ENCODE data around the gene ECM2. TPM values are rescaled to one million over a fixed set of nuclear protein-coding genes. Genes with fewer than 3 reads are reported as not detected.
"Not testable (repeated sequence)": the region's sequence is repeated elsewhere in the genome, so short reads cannot be mapped to it uniquely, and the experiment has no call there.

Gene ECM2
- 8.2 TPM for total RNA-seq

DNA sequence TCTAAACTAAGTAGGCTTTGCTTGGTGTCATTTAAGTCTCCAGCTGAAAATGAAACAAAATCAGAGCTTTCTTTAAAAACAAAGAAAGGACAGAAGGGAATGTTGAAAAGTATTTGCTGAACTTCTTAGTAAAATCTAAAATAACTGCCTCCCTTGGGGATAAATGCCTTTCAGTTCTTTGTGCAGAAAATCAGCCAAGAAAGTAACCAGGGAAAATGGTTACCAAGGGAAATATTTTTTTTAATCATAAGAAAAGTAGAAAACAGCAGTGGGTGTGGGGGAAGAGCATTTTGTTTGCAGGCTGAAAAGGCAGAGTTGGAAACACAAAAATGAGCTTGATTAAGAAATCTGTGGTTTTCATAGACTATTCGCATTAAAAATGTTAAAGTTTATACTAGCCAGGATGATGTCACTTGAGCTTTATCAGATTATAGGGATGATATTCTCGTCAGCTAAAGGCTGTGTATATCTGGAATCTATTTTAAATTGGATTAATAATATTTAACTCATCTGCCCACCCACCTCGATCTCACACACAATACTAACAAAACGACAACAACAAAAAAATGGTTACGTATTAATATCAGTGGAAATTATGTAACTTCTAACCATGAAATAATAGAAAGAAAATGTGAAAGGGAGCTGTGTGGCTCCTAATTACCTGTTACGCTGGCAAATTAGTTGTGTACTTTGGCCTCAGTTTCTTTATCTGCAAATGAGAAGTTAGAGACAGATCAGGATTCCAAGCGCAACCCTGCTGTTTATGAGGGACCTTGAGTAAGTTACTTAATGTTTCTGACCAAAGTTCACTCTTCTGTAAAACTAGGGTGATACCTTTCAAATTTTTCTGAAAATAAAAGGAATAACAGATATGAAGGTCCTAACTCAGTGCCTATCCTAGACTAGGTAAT is at the start of gene ECM2:
Gene ECM2 (minus strand): TSS at position 51 of the 911 bp plus-strand sequence. CDS start 13,124 bp downstream, outside the sequence.
- no peak for DNase-seq (ENCODE audit: low spot score)

DNA sequence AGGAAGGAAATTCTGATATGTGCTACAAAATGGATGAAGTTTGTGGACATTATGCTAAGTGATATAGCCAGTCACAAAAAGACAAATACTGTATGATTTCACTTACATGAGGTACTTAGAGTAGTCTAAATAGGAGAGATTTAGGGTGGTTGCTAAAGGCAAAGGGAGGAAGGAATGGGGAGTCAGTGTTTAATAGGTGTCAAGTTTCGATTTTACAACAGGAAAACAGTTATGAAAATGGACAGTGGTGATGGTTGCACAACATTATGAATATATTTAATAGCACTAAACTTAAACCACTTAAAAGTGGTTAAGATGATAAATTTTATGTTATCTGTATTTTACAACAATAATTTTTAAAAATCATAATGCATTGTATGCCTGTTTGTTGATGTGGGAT is 40.4 kb upstream of the ECM2 start:
- DNase-seq (ENCODE audit: low spot score): no peak

GRCh38 chr9:92573612-92574011 is 37.8 kb upstream of the ECM2 start:
- not testable (repeated sequence) for DNase-seq (ENCODE audit: low spot score)

- DNase-seq (ENCODE audit: low spot score): not testable (repeated sequence)
Observed at GRCh38 chr9:92571871-92572270, 36.1 kb upstream of the ECM2 start.

GRCh38 chr9:92564982-92565381 is 29.2 kb upstream of the ECM2 start:
- DNase-seq (ENCODE audit: low spot score): no peak

GRCh38 chr9:92564504-92564903 is 28.7 kb upstream of the ECM2 start:
- no peak for DNase-seq (ENCODE audit: low spot score)

DNA sequence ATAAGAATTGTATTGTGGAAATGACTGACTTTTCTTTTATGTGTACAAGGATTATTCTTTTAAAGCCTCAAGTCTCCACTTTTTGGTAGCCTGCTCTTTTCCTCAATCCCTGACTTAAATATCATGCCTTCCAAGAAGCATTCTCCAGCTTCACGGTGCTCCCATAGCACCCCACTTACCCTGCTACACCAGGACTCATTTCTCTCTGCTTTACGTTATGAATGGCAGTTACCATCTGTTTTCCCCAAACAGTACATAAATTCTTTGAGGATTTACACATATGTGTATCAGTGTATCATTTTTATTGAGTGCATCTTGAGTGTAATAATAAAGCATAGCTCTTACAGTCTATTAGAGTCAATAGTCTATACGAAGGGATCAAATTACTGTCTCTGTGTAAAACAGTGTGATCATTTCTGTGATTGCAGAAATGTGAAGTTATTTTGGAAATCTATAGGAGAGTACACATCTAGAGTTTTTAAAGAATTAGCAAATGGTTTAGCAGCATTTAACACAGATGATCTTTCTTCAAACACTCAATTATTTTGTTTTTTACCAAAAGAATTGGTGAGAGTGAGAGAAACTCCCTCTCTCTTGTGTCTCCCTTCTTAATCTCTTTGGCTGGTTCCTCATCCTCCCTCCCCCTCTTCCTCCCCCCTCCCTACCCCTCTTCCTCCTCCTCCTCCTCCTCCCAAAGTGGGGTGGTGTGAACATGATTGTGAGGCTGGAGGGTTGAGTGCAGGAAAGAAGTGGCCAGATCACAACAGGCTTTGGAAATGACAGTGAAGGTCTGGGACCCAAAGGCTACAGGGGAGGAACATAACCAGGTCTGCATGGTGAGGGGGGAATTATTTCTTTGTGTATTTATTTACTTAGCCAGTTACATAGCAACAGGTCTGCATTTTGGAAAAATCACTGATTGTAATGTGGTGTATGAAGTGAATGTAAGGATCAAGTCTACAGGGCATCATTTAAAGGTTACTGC is 27.6 kb upstream of the ECM2 start:
- no peak for DNase-seq (ENCODE audit: low spot score)

DNA sequence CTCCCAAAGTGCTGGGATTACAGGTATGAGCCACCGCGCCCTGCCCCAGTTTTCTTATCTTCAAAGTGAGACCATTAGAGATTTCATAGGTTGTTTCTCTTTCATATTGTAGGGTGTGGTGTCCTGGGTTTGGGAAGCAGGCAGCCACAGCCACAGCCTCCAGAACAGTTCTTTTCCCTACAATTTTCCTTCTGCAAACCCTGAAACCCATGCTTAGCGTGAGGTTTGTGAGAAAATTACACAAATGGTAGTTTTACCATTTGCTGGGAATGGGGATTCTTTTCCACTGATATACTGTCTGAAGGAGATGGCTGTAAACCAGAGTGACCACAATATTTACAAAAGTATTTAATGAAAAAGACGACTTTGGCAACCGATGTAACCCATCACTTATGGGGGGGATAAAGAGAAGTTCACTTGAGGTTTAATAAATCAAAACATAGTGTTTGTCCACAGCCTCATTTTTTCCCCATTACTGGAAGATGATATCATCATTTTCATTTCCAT is 26.7 kb upstream of the ECM2 start:
- DNase-seq (ENCODE audit: low spot score): no peak

- DNase-seq (ENCODE audit: low spot score): no peak
Observed at GRCh38 chr9:92561374-92562330, 25.9 kb upstream of the ECM2 start.

- DNase-seq (ENCODE audit: low spot score): no peak
Observed at GRCh38 chr9:92558612-92559374, 23.0 kb upstream of the ECM2 start.

DNA sequence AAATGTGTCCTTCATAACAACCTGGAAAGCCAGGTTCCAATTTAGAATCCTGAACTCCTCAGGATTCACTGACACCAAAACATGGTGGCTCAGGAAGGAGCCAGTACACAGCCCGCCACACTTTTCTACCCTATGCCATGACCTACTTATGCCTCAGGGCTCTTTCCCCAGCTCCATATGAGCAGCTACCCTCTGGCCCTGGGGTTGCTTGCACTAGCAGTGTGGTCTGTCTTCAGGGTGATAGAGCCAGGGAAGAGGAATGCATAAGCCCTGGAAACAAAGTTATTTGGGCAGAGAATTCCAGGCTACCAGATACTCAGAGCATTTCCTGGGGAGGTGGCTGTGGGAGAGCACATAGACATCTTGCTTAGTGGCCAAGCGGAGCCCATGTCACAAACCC is 15.0 kb upstream of the ECM2 start:
- DNase-seq (ENCODE audit: low spot score): no peak

GRCh38 chr9:92547356-92547755 is 11.6 kb upstream of the ECM2 start:
- DNase-seq (ENCODE audit: low spot score): no peak

DNA sequence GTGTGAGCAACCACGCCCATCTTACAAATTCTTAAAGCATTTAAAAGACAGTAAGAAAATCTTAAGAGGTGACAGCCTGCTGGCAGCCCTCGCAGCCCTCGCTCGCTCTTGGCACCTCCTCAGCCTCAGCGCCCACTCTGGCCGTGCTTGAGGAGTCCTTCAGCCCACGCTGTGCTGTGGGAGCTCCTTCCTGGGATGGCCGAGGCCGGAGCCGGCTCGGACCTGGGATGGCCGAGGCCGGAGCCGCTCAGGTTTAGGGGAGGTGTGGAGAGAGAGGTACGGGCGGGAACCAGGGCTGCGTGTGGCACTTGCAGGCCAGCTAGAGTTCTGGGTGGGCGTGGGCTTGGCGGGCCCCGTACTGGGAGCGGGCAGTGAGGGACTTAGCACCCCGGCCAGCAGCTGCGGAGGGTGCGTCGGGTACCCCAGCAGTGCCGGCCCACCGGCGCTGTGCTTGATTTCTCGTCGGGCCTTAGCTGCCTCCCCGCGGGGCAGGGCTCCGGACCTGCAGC is 9.3 kb upstream of the ECM2 start:
- DNase-seq (ENCODE audit: low spot score): no peak

GRCh38 chr9:92543972-92544371 is 8.2 kb upstream of the ECM2 start:
- no peak for DNase-seq (ENCODE audit: low spot score)

DNA sequence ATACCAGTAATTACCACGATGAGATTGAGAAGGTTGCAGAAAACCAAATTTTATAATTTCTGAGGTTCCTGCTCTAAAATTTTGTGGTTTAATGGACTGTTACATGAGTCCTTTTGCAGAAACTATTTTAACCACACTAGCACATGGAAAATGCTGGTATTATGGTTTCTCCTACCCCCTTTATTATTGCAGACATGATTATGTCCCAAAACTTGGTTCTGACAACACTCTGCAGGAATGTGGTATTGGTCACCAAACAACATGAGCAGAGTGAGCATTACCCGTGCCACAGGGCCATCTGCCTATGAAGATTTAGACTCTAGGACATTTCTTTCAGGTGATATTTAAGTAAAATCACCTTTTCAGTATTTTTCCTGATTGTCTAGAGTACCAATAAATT is 2.8 kb upstream of the ECM2 start:
- DNase-seq (ENCODE audit: low spot score): no peak

GRCh38 chr9:92534674-92535073 is 1.1 kb downstream of the ECM2 start:
- DNase-seq (ENCODE audit: low spot score): no peak

GRCh38 chr9:92534204-92534603 is 1.6 kb downstream of the ECM2 start:
- no peak for DNase-seq (ENCODE audit: low spot score)

DNA sequence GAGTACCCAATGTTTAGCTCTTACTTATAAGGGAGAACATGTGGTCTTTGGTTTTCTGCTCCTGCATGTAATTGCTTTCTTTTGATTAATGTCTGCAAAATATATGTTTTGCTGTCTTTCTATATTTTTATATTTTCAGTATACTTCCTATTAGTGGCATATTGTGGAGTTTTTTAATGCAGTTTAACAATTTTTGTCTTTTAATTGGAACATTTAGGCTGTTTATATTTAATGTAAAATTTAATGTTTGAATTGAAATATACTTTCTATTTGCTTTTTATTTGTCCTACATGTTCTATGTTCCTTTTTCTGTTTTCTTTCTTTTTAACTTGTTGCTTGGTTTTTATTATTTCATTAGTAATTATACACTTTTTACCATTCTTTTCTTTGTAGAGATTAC is 4.9 kb downstream of the ECM2 start:
- DNase-seq (ENCODE audit: low spot score): no peak

GRCh38 chr9:92529124-92529523 is 6.7 kb downstream of the ECM2 start:
- DNase-seq (ENCODE audit: low spot score): no peak

GRCh38 chr9:92528522-92528849 is 7.3 kb downstream of the ECM2 start:
- no peak for DNase-seq (ENCODE audit: low spot score)

All from mucosa of gallbladder (tissue), 1 donor.